SK-N-MC (cell line): ENCODE measurements around the gene SNX20.

ENCODE experiments used
- DNase-seq: peaks from one replicate; pipeline ENCODE4 v3.0.0-alpha.2; 2011; ENCODE audit warnings: low read depth, low spot score
- H3K27ac ChIP-seq: fragments of 200-600 bp; sonication (generic); 2 replicates; pipeline ENCODE4 v1.5.1; 2016; ENCODE audit warnings: mixed run types
- H3K36me3 ChIP-seq: fragments of 200-600 bp; sonication (generic); 2 replicates; pipeline ENCODE4 v1.6.1; 2017; ENCODE audit warnings: antibody characterized with exemption, low read length, mixed read lengths; ENCODE audit not compliant: insufficient read depth
- H3K4me3 ChIP-seq: fragments of 200-600 bp; sonication (generic); 2 replicates; pipeline ENCODE4 v1.5.1; 2016
- H3K9ac ChIP-seq: fragments of 200-600 bp; sonication (generic); 2 replicates; pipeline ENCODE4 v1.8.0; 2017; ENCODE audit warnings: mixed run types, mixed read lengths; ENCODE audit not compliant: insufficient read length
- H3K9me3 ChIP-seq: fragments of 200-600 bp; sonication (generic); 2 replicates; pipeline ENCODE4 v1.6.1; 2017; ENCODE audit warnings: low read depth, mild to moderate bottlenecking, antibody characterized with exemption, low read length, moderate library complexity, mixed read lengths
- EZH2 ChIP-seq: fragments of 200-600 bp; sonication (generic); IDR thresholded peaks from one replicate; pipeline ENCODE4 v1.6.1; 2017; ENCODE audit warnings: antibody characterized with exemption
- FOXP2 ChIP-seq: optimal IDR thresholded peaks from 2 replicates; pipeline ENCODE3; 2011; ENCODE audit warnings: mild to moderate bottlenecking, moderate library complexity; ENCODE audit not compliant: insufficient read depth; ENCODE audit errors: extremely low read length, control extremely low read depth
- POLR2AphosphoS5 ChIP-seq: IDR thresholded peaks from 2 replicates; pipeline ENCODE4 v1.6.1; 2012; ENCODE audit warnings: mild to moderate bottlenecking, low read depth, low read length, borderline replicate concordance

The SNX20 gene

GRCh38 chr16:50665128-50665878, 15.8 kb downstream of the SNX20 start:
- Histone ChIP-seq H3K27ac (no peak overlapping the region), H3K9me3 (no peaks in the 10 kb centered on the region), H3K36me3 (no peaks in the 10 kb centered on the region), H3K9ac (no peak overlapping the region), H3K4me3 (peak overlapping the region; percentile 49; the same call in 1 of the 2 replicates)
- TF ChIP-seq POLR2AphosphoS5, result no peak
- TF ChIP-seq EZH2, result no peak
- no peak for TF ChIP-seq FOXP2
- DNase-seq, result no peak

- Histone ChIP-seq H3K36me3 (no peaks in the 10 kb centered on the region), H3K9me3 (no peaks in the 10 kb centered on the region), H3K27ac (no peak overlapping the region), H3K9ac (no peak overlapping the region), H3K4me3 (no peak overlapping the region)
- DNase-seq, result no peak
- TF ChIP-seq EZH2 (no peak), POLR2AphosphoS5 (no peak), FOXP2 (no peak)
Observed at GRCh38 chr16:50664270-50664669, 16.8 kb downstream of the SNX20 start.

DNA sequence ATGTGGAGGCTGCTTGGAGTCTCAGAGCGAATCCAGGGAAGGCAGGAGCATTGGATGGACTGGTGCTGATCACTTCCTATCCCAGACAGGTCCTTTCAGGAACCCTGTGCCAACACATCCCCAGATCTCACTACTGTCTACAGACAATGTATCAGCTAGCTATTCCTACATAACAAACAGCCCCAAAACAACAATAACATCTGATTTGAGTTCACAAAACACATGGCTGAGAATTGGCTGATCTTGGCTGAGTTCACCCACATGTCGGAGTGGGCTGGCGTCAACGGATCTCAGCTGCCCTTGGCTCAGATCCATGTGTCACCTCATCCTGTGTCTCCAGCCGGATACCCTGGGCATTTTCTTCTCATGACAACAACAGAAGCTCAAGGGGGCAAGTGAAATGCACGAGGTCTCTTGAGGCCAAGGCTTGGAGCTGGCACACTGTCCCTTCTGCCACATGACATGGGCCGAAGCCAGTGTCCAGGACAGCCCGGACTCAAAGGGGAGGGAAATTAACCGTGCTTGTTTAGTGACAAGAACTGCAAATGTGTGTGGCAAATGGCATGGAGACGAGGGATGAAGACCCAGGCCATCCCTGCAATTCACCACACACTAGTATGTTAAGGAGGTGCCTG, 18.7 kb downstream of the SNX20 start:
- TF ChIP-seq POLR2AphosphoS5, result no peak
- no peak for TF ChIP-seq EZH2
- TF ChIP-seq FOXP2, result no peak
- no peak overlapping the region for H3K4me3 ChIP-seq
- DNase-seq, result no peak
- no peak overlapping the region for H3K9ac ChIP-seq
- H3K9me3 ChIP-seq, result no peaks in the 10 kb centered on the region
- no peak overlapping the region for H3K27ac ChIP-seq
- no peaks in the 10 kb centered on the region for H3K36me3 ChIP-seq

DNA sequence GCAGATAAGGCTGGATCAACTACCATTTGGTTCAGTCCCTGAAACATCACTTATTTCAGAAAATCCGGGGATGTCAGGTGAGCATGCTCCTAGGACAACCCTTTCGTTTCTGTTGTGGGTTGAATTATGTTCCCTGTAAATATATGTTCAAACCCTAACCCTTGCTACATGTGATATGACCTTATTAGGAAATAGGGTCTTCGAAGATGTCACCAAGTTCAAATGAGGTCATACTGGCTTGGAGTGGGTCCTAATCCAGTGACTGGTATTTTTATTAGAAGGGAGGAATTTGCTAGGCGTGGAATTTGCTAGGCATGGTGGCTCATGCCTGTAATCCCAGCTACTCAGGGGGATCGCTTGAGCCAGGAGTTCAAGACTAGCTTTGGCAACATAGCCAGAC, 21.3 kb downstream of the SNX20 start:
- no peak for DNase-seq
- no peak for TF ChIP-seq POLR2AphosphoS5
- no peak for TF ChIP-seq EZH2
- no peak for TF ChIP-seq FOXP2

GRCh38 chr16:50657241-50657640, 23.9 kb downstream of the SNX20 start:
- DNase-seq, result no peak
- no peaks in the 10 kb centered on the region for H3K36me3 ChIP-seq
- H3K27ac ChIP-seq, result no peak overlapping the region
- H3K9me3 ChIP-seq, result no peaks in the 10 kb centered on the region
- no peak overlapping the region for H3K4me3 ChIP-seq
- no peak overlapping the region for H3K9ac ChIP-seq
- TF ChIP-seq EZH2 (no peak), FOXP2 (no peak), POLR2AphosphoS5 (no peak)

More for the DNA sequence above, 21.3 kb downstream of the SNX20 start:
- no peak overlapping the region for H3K9ac ChIP-seq
- H3K4me3 ChIP-seq, result no peak overlapping the region
- H3K9me3 ChIP-seq, result no peaks in the 10 kb centered on the region
- H3K27ac ChIP-seq, result no peak overlapping the region
- H3K36me3 ChIP-seq, result no peaks in the 10 kb centered on the region

DNA sequence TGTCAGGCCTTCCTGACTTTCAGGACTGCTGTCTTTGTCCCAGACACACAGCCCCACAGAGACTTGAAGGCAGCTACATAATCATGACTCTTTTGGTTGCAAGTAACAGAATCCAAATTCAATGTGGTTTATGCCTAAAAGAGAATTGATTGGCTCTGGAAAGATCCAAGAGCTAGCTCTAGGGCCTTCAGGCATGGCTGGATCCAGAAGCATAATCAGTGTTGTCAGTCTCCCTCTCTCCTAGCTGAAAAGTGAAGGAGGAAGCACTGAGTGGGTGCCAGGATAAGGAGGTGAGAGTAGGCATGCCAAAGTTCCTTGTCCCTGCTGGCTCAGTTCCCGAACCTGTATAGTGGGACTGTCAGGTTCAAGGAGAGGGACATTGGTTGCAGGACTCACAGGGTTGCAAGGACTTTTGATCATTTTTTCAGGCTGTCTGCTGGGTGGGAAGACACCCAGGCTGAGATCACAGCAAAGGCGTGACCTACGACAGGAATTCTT, 25.5 kb downstream of the SNX20 start:
- Histone ChIP-seq H3K4me3 (no peak overlapping the region), H3K27ac (no peak overlapping the region), H3K9me3 (no peaks in the 10 kb centered on the region), H3K9ac (no peak overlapping the region), H3K36me3 (no peaks in the 10 kb centered on the region)
- DNase-seq, result no peak
- TF ChIP-seq POLR2AphosphoS5 (no peak), FOXP2 (no peak), EZH2 (no peak)

DNA sequence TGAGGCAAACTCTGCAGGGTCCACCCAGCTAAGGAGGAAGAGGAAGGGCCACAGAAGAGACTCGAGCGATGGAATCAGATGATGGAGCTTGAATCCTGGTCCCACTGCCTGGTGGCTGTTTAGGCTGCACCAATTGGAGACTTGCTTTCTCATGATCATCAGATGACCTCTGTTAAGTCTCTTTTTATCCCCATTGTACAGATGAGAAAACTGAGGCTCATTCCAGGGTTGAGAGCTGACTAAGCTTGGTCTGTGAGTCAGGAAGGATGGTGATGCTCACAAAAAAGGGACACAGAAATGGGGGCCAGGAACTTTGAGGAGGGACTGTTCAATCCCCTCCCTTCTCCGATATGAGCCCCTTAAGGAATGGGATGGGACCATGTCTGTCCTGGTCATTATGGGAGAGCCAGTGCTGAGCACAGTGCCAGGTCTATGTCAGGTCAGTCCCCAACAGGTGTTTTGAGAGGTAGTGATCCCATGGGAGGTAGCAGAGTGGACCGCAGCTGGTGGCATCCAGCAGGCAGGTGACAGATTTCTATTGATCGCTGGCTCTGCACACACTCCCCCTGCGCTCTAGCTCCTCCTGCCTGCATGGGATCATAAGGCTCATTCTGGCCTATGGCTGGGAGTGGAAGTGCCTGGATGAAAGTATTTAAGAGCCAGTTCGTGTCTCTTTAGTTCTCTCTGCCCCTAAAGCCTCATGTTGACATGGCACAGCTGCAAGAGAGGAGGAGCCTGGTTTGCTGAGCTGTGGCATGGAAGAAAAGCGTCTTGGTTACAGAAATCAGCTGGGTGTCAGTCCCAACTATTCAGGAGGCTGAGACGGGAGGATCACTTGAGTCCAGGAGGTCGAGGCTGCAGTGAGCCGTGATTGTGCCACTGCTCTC, 27.2 kb downstream of the SNX20 start:
- Histone ChIP-seq H3K36me3 (no peaks in the 10 kb centered on the region), H3K27ac (no peak overlapping the region), H3K9me3 (no peaks in the 10 kb centered on the region), H3K4me3 (no peak overlapping the region), H3K9ac (no peak overlapping the region)
- DNase-seq, result no peak
- no peak for TF ChIP-seq POLR2AphosphoS5
- TF ChIP-seq EZH2, result no peak
- TF ChIP-seq FOXP2, result no peak
